ENCODE data around the gene KCNH2. TPM values are rescaled to one million over a fixed set of nuclear protein-coding genes. Genes with fewer than 3 reads are reported as not detected.

Gene KCNH2
- total RNA-seq, 1 donor: not detected

DNA sequence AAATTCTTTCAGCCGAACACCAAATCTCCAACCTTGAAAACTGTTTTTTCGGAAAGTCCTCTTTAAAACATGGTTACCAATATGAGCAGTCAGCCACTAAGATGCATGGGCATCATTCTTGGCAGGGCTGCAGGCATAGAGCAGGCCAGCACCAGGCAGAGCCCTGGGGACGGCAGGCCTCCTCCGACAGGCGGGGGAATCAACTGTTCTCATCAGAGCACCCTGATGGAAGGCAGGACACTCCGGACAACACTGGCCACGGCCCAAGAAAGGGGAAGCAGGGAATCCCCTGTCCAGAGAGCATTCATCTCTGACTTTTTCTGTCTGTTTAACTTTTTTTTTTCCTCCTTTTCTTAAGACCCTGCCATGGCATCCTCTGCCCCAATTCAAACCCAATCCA, 11.3 kb upstream of the KCNH2 start:
- Histone ChIP-seq H3K4me1 (ENCODE audit: insufficient read depth, low read length) (no peaks in the 10 kb centered on the region), H3K4me2 (ENCODE audit: insufficient read depth, low read length) (no peak overlapping the region), H3K79me2 (ENCODE audit: insufficient read depth, low read length) (no peaks in the 10 kb centered on the region), H3K4me3 (ENCODE audit: insufficient read depth, low read length) (no peak overlapping the region), H3K27ac (ENCODE audit: low read depth, low read length) (no peak overlapping the region), H2AFZ (ENCODE audit: low read length) (no peak overlapping the region), H3K27me3 (ENCODE audit: insufficient read depth, low read length) (peaks cover 3% of the 10 kb centered on the region), H3K36me3 (ENCODE audit: insufficient read depth, low read length) (no peaks in the 10 kb centered on the region), H4K20me1 (ENCODE audit: insufficient read depth, low read length) (no peaks in the 10 kb centered on the region), H3K9me3 (ENCODE audit: low read depth, low read length) (no peaks in the 10 kb centered on the region)
- no peak for DNase-seq (ENCODE audit: insufficient read length, low spot score, missing footprints)
- TF ChIP-seq, protein P1, sequence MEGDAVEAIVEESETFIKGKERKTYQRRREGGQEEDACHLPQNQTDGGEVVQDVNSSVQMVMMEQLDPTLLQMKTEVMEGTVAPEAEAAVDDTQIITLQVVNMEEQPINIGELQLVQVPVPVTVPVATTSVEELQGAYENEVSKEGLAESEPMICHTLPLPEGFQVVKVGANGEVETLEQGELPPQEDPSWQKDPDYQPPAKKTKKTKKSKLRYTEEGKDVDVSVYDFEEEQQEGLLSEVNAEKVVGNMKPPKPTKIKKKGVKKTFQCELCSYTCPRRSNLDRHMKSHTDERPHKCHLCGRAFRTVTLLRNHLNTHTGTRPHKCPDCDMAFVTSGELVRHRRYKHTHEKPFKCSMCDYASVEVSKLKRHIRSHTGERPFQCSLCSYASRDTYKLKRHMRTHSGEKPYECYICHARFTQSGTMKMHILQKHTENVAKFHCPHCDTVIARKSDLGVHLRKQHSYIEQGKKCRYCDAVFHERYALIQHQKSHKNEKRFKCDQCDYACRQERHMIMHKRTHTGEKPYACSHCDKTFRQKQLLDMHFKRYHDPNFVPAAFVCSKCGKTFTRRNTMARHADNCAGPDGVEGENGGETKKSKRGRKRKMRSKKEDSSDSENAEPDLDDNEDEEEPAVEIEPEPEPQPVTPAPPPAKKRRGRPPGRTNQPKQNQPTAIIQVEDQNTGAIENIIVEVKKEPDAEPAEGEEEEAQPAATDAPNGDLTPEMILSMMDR (IDR thresholded peaks at IDR 0.05; ENCODE audit: extremely low read depth, low read depth, low read length): no peak

DNA sequence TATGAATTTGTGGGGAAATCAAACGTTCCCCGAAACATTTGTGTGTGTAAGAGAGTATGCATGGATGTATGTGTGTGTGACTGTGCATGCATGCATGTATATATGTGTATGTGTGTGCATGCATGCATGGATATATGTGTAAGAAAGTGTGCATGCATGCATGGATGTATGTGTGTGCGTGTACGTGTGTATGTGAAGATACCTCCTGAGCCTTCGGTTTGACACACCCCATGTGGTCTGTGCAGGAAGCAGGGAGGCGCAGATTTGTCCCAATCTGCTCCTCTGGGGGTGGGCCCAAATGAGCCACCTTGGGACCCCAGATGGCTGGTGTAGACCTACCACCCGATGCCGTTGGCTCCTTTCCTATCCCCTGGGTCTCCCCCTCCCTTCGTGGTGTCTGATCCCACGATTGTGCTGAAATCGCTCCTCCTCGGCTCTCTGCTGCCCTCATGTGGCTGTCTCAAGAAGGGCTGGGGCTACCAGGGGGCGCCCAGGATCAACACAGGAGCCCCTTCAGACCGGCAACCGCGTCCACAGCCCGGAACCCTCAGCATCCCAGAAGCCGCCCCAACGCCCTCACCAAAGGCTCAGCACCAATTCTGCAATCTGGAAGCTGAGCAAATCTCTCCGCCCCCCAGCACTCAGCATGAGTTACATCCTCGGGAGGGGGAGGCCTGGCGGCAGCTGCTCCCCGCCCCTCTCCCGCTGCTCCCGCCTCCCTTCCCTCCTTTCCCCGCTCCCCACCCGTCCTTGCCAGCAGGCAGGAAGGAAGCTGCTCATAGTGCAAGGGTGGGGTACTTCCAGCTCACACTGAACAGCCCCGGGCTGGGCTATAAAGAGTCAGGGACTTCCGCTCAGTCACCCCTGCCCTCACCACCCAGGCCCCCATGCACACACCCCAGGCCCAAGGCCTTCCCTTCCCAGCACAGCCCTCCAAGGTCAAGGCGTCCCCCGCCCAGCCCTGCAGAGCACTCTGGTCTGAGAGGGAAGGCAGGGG, 10.4 kb upstream of the KCNH2 start:
- Histone ChIP-seq H3K36me3 (ENCODE audit: insufficient read depth, low read length) (no peaks in the 10 kb centered on the region), H3K4me3 (ENCODE audit: insufficient read depth, low read length) (no peak overlapping the region), H4K20me1 (ENCODE audit: insufficient read depth, low read length) (peaks cover 2% of the 10 kb centered on the region), H3K79me2 (ENCODE audit: insufficient read depth, low read length) (no peaks in the 10 kb centered on the region), H3K27me3 (ENCODE audit: insufficient read depth, low read length) (peaks cover 3% of the 10 kb centered on the region), H3K4me1 (ENCODE audit: insufficient read depth, low read length) (no peaks in the 10 kb centered on the region), H2AFZ (ENCODE audit: low read length) (no peak overlapping the region), H3K9me3 (ENCODE audit: low read depth, low read length) (no peaks in the 10 kb centered on the region), H3K4me2 (ENCODE audit: insufficient read depth, low read length) (no peak overlapping the region), H3K27ac (ENCODE audit: low read depth, low read length) (no peak overlapping the region)
- TF ChIP-seq, protein P1 (IDR thresholded peaks at IDR 0.05; ENCODE audit: extremely low read depth, low read depth, low read length): peak; percentile 68
- DNase-seq (ENCODE audit: insufficient read length, low spot score, missing footprints): peak; percentile 96

DNA sequence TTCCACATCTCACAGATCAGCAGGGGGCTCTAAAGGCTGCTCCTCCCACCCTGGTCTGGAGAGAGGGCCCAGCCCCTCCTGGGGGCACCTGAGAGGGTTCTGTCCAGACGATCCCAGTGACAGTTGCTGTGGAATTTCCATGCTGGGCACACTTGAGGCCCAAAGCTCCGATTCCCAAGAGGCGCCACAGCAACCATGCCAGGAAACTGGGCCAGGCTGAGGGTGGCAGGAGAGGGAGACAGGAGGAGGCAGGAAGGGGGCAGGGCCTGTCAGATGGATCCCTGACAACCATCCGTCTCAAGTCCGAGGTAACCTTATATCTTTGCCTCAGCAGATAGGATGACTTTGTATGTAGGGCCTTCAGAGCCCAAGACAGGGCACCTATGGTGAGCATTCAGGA, 8.4 kb upstream of the KCNH2 start:
- H3K27ac ChIP-seq (ENCODE audit: low read depth, low read length): no peak overlapping the region
- H3K27me3 ChIP-seq (ENCODE audit: insufficient read depth, low read length): peaks cover 3% of the 10 kb centered on the region
- DNase-seq (ENCODE audit: insufficient read length, low spot score, missing footprints): no peak
- no peaks in the 10 kb centered on the region for H3K79me2 ChIP-seq (ENCODE audit: insufficient read depth, low read length)
- no peaks in the 10 kb centered on the region for H3K4me1 ChIP-seq (ENCODE audit: insufficient read depth, low read length)
- H4K20me1 ChIP-seq (ENCODE audit: insufficient read depth, low read length): peaks cover 2% of the 10 kb centered on the region
- no peak overlapping the region for H2AFZ ChIP-seq (ENCODE audit: low read length)
- no peak overlapping the region for H3K4me2 ChIP-seq (ENCODE audit: insufficient read depth, low read length)
- no peak overlapping the region for H3K4me3 ChIP-seq (ENCODE audit: insufficient read depth, low read length)
- TF ChIP-seq, protein P1 (IDR thresholded peaks at IDR 0.05; ENCODE audit: extremely low read depth, low read depth, low read length): no peak
- H3K9me3 ChIP-seq (ENCODE audit: low read depth, low read length): no peaks in the 10 kb centered on the region
- no peaks in the 10 kb centered on the region for H3K36me3 ChIP-seq (ENCODE audit: insufficient read depth, low read length)

DNA sequence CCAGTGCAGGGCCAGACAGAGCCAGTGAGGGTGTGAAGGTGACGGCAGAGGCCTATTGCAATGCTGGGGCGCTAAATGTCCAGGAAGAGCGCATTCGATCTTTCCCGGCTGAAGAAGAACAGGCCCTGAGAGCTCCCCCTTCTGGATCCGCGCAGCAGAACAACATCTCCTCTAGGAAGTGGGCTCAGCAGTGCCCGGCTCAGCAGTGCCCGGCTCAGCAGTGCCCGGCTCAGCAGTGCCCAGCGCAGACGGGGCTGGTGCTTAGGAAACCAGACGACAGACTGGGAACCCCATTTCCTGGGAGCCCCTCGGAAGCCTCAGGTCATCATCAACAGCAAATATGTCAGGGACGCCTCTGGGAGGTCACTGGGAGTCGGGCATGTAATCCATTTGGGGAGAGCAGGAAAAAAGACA, 8.0 kb upstream of the KCNH2 start:
- H3K27me3 ChIP-seq (ENCODE audit: insufficient read depth, low read length): peaks cover 7% of the 10 kb centered on the region
- H4K20me1 ChIP-seq (ENCODE audit: insufficient read depth, low read length): peaks cover 2% of the 10 kb centered on the region
- H3K4me3 ChIP-seq (ENCODE audit: insufficient read depth, low read length): no peak overlapping the region
- H2AFZ ChIP-seq (ENCODE audit: low read length): no peak overlapping the region
- H3K27ac ChIP-seq (ENCODE audit: low read depth, low read length): no peak overlapping the region
- no peaks in the 10 kb centered on the region for H3K79me2 ChIP-seq (ENCODE audit: insufficient read depth, low read length)
- H3K4me2 ChIP-seq (ENCODE audit: insufficient read depth, low read length): no peak overlapping the region
- H3K4me1 ChIP-seq (ENCODE audit: insufficient read depth, low read length): no peaks in the 10 kb centered on the region
- H3K9me3 ChIP-seq (ENCODE audit: low read depth, low read length): no peaks in the 10 kb centered on the region
- TF ChIP-seq, protein P1 (IDR thresholded peaks at IDR 0.05; ENCODE audit: extremely low read depth, low read depth, low read length): peak; percentile 70
- H3K36me3 ChIP-seq (ENCODE audit: insufficient read depth, low read length): no peaks in the 10 kb centered on the region
- DNase-seq (ENCODE audit: insufficient read length, low spot score, missing footprints): peak; percentile 98

Measured in osteoblast (primary cell).